ENCODE measurements around the gene SEC23B.
"Not testable (repeated sequence)": the region's sequence is repeated elsewhere in the genome, so short reads cannot be mapped to it uniquely, and the experiment has no call there.

The SEC23B gene

GRCh38 chr20:18507218-18508191 lies at the start of gene SEC23B:
SEC23B (plus strand) TSS chr20:18507940; CDS start chr20:18510836, 2,896 bp downstream.
- DNase-seq (ENCODE audit: low read depth) = peak; percentile 95

- DNase-seq (ENCODE audit: low read depth) = no peak
These were observed 42.1 kb upstream of the SEC23B start for GRCh38 chr20:18465536-18466200.

GRCh38 chr20:18466574-18466893 lies 41.2 kb upstream of the SEC23B start:
- DNase-seq (ENCODE audit: low read depth) = no peak

- DNase-seq (ENCODE audit: low read depth) = peak; percentile 91
These were observed 40.6 kb upstream of the SEC23B start, which contains the start of the genes DZANK1 and POLR3F for GRCh38 chr20:18466894-18467730. DZANK1 (minus strand) TSS chr20:18467030; CDS start chr20:18465358, 1,672 bp downstream. POLR3F (plus strand) TSS chr20:18467390; CDS start chr20:18467507, 117 bp downstream.

- no peak for DNase-seq (ENCODE audit: low read depth)
These were observed 30.5 kb upstream of the SEC23B start for GRCh38 chr20:18477218-18477617.

- DNase-seq (ENCODE audit: low read depth) = no peak
These were observed 29.9 kb upstream of the SEC23B start for GRCh38 chr20:18477821-18478220.

- DNase-seq (ENCODE audit: low read depth) = no peak
These were observed 26.1 kb upstream of the SEC23B start for GRCh38 chr20:18481596-18481995.

- DNase-seq (ENCODE audit: low read depth) = no peak
These were observed 19.4 kb upstream of the SEC23B start for GRCh38 chr20:18488301-18488700.

GRCh38 chr20:18496042-18496441 lies 11.7 kb upstream of the SEC23B start:
- no peak for DNase-seq (ENCODE audit: low read depth)

- peak; percentile 65 for DNase-seq (ENCODE audit: low read depth)
These were observed 10.8 kb upstream of the SEC23B start, which contains the start of gene RBBP9 for GRCh38 chr20:18496740-18497592. RBBP9 (minus strand) TSS chr20:18497225; CDS start chr20:18497167, 58 bp downstream.

GRCh38 chr20:18497603-18498002 lies 10.1 kb upstream of the SEC23B start:
- DNase-seq (ENCODE audit: low read depth) = no peak

- DNase-seq (ENCODE audit: low read depth) = not testable (repeated sequence)
These were observed 6.1 kb upstream of the SEC23B start for GRCh38 chr20:18501672-18502071.

- DNase-seq (ENCODE audit: low read depth) = no peak
These were observed 3.2 kb upstream of the SEC23B start for GRCh38 chr20:18504479-18505060.

GRCh38 chr20:18506744-18507143 lies 996 bp upstream of the SEC23B start:
- no peak for DNase-seq (ENCODE audit: low read depth)

- no peak for DNase-seq (ENCODE audit: low read depth)
These were observed 3.8 kb downstream of the SEC23B start for GRCh38 chr20:18511571-18511970.

- DNase-seq (ENCODE audit: low read depth) = no peak
These were observed 5.5 kb downstream of the SEC23B start for GRCh38 chr20:18513208-18513607.

- DNase-seq (ENCODE audit: low read depth) = no peak
These were observed 6.4 kb downstream of the SEC23B start for GRCh38 chr20:18514127-18514526.

- no peak for DNase-seq (ENCODE audit: low read depth)
These were observed 8.2 kb downstream of the SEC23B start for GRCh38 chr20:18515973-18516372.

- not testable (repeated sequence) for DNase-seq (ENCODE audit: low read depth)
These were observed 14.3 kb downstream of the SEC23B start for GRCh38 chr20:18522066-18522465.

- DNase-seq (ENCODE audit: low read depth) = no peak
These were observed 15.3 kb downstream of the SEC23B start for GRCh38 chr20:18523066-18523465.

- peak; percentile 20 for DNase-seq (ENCODE audit: low read depth)
These were observed 16.9 kb downstream of the SEC23B start for GRCh38 chr20:18524646-18525045.

Measured in fibroblast of the conjunctiva (primary cell).